Activated CD4-positive, alpha-beta T cell treated with anti-CD3 and anti-CD28 coated beads, Interleukin-2, amount 10 ng/mL, durations not matched to agents 7 days and 5 days (primary cell): ENCODE measurements around the gene NOL3. TPM values are rescaled to one million over a fixed set of nuclear protein-coding genes. Genes with fewer than 3 reads are reported as not detected.

Experiments
- CTCF ChIA-PET: fragments of 350-600 bp; sonication (Branson Sonifier 250); formaldehyde crosslinking; loops from one replicate; lab custom pipeline; 2021; ENCODE audit warnings: antibody characterized with exemption; lab: Charles Lee
- POLR2A ChIA-PET: fragments of 350-600 bp; sonication (Branson Sonifier 250); formaldehyde crosslinking; loops from one replicate; lab custom pipeline; 2021; ENCODE audit warnings: antibody characterized with exemption; lab: Charles Lee
- DNase-seq: peaks from one replicate; pipeline ENCODE4 v3.0.0-alpha.2; 2020
- H3K27ac Mint-ChIP-seq: one replicate; pipeline ENCODE4 v1.8.0; 2021; ENCODE audit warnings: mild to moderate bottlenecking, moderate library complexity, mixed read lengths
- H3K27me3 Mint-ChIP-seq: one replicate; pipeline ENCODE4 v1.8.0; 2021; ENCODE audit warnings: mixed read lengths
- H3K36me3 Mint-ChIP-seq: one replicate; pipeline ENCODE4 v1.8.0; 2021; ENCODE audit warnings: low read depth, mixed read lengths
- H3K4me1 Mint-ChIP-seq: one replicate; pipeline ENCODE4 v1.8.0; 2021; ENCODE audit warnings: mixed read lengths
- H3K4me3 Mint-ChIP-seq: one replicate; pipeline ENCODE4 v1.8.0; 2021; ENCODE audit warnings: mild to moderate bottlenecking, moderate library complexity, mixed read lengths
- H3K9me3 Mint-ChIP-seq: one replicate; pipeline ENCODE4 v1.8.0; 2021; ENCODE audit warnings: mixed read lengths
- total RNA-seq, 2 experiments: library from RNA; stranded (reverse); gene quantifications; one replicate each; pipeline ENCODE4 v1.2.3, GENCODE V29; 2021

NOL3 gene
- total RNA-seq, 2 experiments from 2014 or later: 8.9 to 13.3 TPM

DNA sequence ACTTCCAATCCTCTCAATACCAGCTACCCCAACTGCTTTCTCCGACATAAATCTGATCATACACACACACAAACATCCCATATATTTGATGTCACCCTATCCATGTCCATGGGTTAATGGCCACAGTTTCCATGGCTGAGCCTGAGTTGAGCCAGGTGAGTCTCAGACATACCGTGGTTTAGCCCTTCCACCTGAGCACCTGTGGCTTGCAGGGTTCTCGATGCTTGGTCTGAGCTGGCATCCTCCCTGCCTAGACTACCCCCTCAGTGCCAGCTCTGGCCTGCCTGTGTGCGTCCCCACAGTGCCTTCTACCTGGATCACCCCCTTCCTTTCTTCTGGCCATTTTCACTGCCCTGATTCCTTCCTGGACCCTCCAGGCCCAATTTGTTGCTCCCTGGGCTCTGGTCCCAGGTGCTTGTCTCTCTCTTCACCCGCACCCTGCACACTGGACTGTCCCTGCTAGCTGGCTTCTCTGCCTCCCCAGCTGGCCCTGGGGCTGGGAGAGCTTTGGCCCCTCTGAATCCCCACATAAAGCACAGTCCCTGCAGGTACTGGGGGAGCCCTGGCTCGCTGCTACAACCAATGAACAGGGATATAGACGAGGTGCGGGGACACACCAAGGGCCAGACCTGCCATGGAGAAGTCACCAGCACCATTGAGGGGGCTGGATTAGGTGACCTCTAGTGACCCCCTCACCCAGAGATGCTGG, 35.9 kb downstream of the NOL3 start:
- H3K27ac Mint-ChIP-seq: no peak overlapping the region
- H3K9me3 Mint-ChIP-seq: no peaks in the 10 kb centered on the region
- ChIA-PET POLR2A (no interaction called here), CTCF (interaction anchor here (0.6 to 1.6 kb wide), 2 partner anchors 13 to 180 kb away, joined by 3 read pairs; no protein-coding TSS in a partner anchor)
- no peaks in the 10 kb centered on the region for H3K4me1 Mint-ChIP-seq
- DNase-seq: no peak
- H3K27me3 Mint-ChIP-seq: no peaks in the 10 kb centered on the region
- H3K36me3 Mint-ChIP-seq: no peaks in the 10 kb centered on the region
- H3K4me3 Mint-ChIP-seq: no peak overlapping the region

DNA sequence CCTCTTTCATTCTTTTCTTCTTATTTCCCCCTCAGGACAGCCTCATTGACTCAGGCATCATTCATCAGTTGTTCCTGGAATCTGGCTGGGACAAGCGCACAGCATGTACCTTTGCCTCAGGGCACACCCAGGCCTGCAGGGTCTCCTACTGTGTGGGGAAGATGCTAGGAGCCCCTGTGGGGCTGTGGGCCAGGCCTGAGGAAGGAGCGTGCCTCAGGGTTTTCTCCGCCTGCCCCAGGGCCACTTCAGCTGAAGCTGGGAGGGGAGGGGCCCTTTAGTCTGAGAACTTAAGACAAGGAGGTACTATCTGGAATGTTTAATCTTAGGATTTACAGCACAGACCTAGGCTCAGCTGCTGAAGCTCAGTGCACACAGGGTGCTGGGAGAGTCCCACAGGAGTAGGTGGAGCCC, 36.5 kb downstream of the NOL3 start:
- Mint-ChIP-seq H3K36me3 (no peaks in the 10 kb centered on the region), H3K4me1 (no peaks in the 10 kb centered on the region), H3K9me3 (no peaks in the 10 kb centered on the region), H3K27ac (peak overlapping the region; percentile 41), H3K27me3 (no peaks in the 10 kb centered on the region), H3K4me3 (no peak overlapping the region)
- POLR2A ChIA-PET: no interaction called here
- CTCF ChIA-PET: no interaction called here
- no peak for DNase-seq

DNA sequence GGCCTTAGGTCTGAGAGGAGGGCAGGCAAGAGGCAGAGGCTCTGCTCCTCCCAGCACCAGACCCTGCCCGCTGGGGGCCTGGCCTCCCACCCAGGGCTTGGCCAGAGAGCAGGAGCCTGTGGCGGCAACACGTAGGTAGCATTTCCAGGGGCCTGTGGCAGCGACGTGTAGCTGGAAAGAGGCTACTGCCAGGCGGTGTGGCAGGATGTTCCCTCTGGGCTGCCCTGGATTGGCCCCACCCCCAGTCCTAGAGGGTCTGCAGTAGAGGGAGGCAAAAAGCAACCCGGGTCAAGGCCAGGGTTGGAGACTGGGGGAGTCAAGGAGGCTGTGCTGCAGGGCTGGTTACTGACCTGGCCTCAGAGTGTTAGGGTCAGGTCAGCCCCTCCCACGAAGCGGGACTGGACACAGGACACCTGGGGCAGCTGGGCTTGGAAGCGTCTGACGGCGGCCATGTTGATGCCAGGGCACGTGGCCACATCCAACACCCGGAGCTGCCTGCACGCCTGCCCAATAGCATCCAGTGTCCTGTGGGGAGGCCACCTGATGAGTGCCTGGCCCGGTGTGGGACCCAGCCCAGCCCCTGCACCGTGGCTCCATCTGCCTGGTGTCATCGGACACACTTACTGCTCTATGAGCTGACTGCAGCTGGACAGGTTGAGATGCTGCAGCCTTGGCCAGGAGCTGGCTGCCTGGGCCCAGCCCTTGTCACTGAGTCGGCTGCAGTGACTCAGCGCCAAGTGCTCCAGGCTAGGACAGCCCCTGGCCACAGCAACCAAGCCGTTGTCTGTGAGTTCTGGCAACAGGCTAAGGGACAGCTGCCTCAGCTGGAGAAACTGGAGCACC, 37.1 kb downstream of the NOL3 start:
- H3K27me3 Mint-ChIP-seq: no peaks in the 10 kb centered on the region
- no peaks in the 10 kb centered on the region for H3K36me3 Mint-ChIP-seq
- no peak overlapping the region for H3K27ac Mint-ChIP-seq
- CTCF ChIA-PET: interaction anchor here (1.4 to 2.4 kb wide), 2 partner anchors 9 to 52 kb away, joined by 5 to 11 read pairs; partner anchors contain the start of gene ELMO3
- no peak for DNase-seq
- H3K4me1 Mint-ChIP-seq: no peaks in the 10 kb centered on the region
- POLR2A ChIA-PET: interaction anchor here (0.7 kb wide), 1 partner anchor 9 kb away, joined by 4 read pairs; no protein-coding TSS in a partner anchor
- no peaks in the 10 kb centered on the region for H3K9me3 Mint-ChIP-seq
- no peak overlapping the region for H3K4me3 Mint-ChIP-seq

DNA sequence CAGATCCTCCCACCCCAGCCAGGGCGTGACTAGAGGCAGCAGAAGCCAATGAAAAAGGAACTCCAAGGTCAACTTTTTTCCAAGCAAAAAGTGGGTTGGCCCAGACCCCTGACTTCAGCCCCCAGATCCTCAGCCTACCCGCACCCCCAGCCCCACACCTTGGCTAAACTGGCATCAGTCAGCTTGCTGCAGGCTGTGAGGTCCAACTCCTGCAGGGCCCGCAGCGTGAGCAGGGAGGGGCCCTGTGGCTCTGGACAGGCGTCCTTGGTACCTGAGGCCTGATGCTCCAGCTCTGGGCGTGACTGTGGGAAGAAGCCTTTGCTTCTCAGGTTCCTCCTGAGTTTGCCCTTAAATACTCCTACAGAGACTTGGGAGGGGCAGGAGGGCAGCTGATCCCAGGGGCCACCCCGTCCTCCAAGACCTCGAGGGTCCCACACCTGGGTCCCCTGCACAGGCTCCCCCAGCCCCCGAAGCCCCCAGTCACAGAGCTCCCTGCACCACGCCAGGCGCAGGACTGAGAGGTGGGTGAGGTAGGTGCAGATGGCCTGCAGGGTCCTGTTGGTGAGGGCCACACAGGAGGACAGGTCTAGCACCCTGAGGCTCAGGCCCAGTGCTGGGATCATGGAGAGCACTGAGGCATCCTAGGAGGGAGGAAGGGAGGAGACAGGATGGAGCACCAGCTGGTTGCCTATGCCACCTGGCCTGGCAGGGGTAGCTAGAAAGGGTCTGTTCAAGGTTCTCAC, 38.0 kb downstream of the NOL3 start:
- ChIA-PET POLR2A (interaction anchor here (0.7 kb wide), 1 partner anchor 10 kb away, joined by 4 read pairs; no protein-coding TSS in a partner anchor), CTCF (interaction anchor here (0.6 to 2.4 kb wide), 6 partner anchors 9 to 212 kb away, joined by 3 to 11 read pairs (median 6); partner anchors contain the start of genes ELMO3 and TMEM208)
- Mint-ChIP-seq H3K36me3 (no peaks in the 10 kb centered on the region), H3K4me1 (no peaks in the 10 kb centered on the region), H3K27me3 (no peaks in the 10 kb centered on the region), H3K4me3 (no peak overlapping the region), H3K9me3 (no peaks in the 10 kb centered on the region), H3K27ac (no peak overlapping the region)
- no peak for DNase-seq

DNA sequence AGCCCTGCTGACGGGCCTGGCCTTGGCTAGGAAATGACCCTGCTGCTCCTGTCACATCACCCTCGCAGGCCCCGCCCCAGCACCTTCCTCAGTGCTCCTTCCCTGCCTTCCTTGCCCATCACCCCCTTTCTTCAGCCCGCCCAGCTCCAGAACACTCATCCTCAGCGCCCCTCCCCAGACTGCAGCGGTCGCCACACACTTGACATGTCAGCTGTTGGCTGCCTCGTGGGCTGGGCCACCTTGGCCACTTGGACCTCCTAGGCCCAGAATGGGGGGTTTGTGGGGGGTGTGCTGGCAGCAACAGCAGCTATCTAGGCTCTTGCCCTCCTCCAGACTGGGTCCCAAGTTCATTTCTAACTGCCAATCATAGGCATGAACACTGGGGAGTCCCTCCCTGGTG, 39.2 kb downstream of the NOL3 start:
- no peaks in the 10 kb centered on the region for H3K4me1 Mint-ChIP-seq
- POLR2A ChIA-PET: no interaction called here
- no peak for DNase-seq
- no peaks in the 10 kb centered on the region for H3K36me3 Mint-ChIP-seq
- H3K4me3 Mint-ChIP-seq: no peak overlapping the region
- no peak overlapping the region for H3K27ac Mint-ChIP-seq
- no peaks in the 10 kb centered on the region for H3K9me3 Mint-ChIP-seq
- CTCF ChIA-PET: interaction anchor here (0.6 to 2.4 kb wide), 6 partner anchors 8 to 188 kb away, joined by 3 to 7 read pairs (median 4); partner anchors contain the start of gene TMEM208
- H3K27me3 Mint-ChIP-seq: no peaks in the 10 kb centered on the region

DNA sequence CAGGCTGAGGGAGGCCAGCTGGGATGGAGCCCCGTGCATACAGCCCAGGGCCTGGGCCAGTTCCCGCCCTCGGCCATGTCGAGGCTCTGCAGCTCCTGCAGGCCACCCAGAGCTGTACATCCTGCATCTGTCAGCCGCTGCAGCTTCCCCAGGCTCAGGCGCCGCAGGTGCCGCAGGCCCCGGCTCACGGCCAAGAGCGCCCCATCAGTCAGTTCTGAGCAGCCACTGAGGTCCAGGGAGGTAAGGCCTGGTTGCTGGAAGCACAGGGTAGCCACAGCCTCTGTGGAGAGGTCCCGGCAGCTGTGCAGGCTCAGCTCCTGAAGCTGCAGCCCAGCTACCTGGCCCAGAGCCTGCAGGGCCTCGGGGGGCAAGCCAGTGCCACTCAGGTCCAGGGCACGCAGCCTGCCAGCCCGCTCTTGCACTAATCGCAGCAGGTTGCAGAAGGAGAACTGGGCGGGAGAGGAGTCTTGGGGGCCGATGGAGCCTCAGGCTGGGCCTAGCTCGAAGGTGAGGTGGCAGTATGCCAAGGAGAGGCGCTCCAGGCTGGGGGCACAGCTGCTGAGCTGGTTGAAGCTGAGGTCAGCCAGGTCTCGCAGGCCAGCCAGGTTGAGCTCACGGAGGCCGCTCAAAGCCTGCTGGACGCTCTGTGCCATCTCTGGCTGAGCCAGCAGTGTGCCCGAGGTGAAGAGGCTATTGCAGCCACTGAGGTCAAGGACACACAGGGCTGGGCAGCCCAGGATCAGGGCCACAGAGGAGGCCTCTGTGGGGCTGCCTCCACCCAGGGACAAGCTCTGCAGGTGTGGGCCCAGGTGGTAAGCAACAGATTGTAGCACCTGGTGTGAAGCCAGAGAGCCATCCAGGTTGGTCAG, 40.0 kb downstream of the NOL3 start:
- DNase-seq: no peak
- H3K27me3 Mint-ChIP-seq: no peaks in the 10 kb centered on the region
- POLR2A ChIA-PET: no interaction called here
- CTCF ChIA-PET: interaction anchor here (0.6 to 2.0 kb wide), 3 partner anchors 9 to 189 kb away, joined by 3 to 7 read pairs (median 3); partner anchors contain the start of gene TMEM208
- no peaks in the 10 kb centered on the region for H3K9me3 Mint-ChIP-seq
- H3K27ac Mint-ChIP-seq: no peak overlapping the region
- no peaks in the 10 kb centered on the region for H3K4me1 Mint-ChIP-seq
- H3K36me3 Mint-ChIP-seq: no peaks in the 10 kb centered on the region
- no peak overlapping the region for H3K4me3 Mint-ChIP-seq

DNA sequence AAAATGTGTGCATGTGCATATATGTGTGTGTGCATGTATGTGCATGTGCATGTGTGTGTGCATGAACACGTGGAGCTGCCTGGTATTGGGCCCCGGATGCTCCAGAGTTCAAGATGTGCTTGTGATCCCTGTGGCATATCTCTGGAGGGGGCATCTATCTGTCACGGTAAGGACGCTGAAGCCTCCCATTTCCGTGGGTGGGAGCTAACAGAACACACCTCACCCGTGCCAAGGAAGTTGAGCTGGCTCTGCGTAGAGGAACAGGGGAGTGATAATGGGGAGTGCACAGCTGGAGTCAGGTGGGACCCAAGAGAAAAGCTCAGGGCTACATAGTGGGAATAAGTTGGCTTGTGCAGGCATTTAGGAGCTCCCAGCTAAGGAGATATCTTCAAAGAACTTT, 41.3 kb downstream of the NOL3 start:
- ChIA-PET CTCF (interaction anchor here (1.5 to 2.0 kb wide), 2 partner anchors 13 to 15 kb away, joined by 4 to 7 read pairs; partner anchors contain the start of gene TMEM208), POLR2A (no interaction called here)

DNA sequence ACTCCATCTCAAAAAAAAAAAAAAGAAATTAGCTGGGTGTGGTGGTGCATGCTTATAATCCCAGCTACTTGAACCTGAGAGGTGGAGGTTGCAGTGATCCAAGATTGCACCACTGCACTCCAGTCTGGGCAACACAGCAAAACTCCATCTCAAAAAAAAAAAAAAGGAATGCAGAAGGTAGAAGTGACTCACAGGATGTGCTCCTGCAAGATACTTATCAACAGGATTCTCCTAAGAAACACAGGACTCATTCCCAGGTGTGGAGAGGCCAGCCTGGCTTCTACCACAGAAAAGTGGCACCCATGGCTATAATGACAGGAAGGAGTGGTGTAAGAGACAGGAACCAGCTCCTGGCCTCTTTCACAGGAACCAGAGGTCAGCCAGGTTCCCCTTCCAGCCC, 42.4 kb downstream of the NOL3 start:
- Mint-ChIP-seq H3K4me3 (no peak overlapping the region), H3K27ac (no peak overlapping the region), H3K27me3 (no peaks in the 10 kb centered on the region), H3K4me1 (peaks cover 10% of the 10 kb centered on the region), H3K9me3 (no peaks in the 10 kb centered on the region), H3K36me3 (no peaks in the 10 kb centered on the region)
- CTCF ChIA-PET: interaction anchor here (0.6 to 1.4 kb wide), 2 partner anchors 9 to 58 kb away, joined by 3 read pairs; no protein-coding TSS in a partner anchor
- POLR2A ChIA-PET: no interaction called here
- no peak for DNase-seq

More for the DNA sequence above, 41.3 kb downstream of the NOL3 start:
- H3K4me3 Mint-ChIP-seq: no peak overlapping the region
- H3K27me3 Mint-ChIP-seq: no peaks in the 10 kb centered on the region
- H3K9me3 Mint-ChIP-seq: no peaks in the 10 kb centered on the region
- H3K27ac Mint-ChIP-seq: no peak overlapping the region
- H3K36me3 Mint-ChIP-seq: no peaks in the 10 kb centered on the region
- H3K4me1 Mint-ChIP-seq: peaks cover 1% of the 10 kb centered on the region
- DNase-seq: no peak

DNA sequence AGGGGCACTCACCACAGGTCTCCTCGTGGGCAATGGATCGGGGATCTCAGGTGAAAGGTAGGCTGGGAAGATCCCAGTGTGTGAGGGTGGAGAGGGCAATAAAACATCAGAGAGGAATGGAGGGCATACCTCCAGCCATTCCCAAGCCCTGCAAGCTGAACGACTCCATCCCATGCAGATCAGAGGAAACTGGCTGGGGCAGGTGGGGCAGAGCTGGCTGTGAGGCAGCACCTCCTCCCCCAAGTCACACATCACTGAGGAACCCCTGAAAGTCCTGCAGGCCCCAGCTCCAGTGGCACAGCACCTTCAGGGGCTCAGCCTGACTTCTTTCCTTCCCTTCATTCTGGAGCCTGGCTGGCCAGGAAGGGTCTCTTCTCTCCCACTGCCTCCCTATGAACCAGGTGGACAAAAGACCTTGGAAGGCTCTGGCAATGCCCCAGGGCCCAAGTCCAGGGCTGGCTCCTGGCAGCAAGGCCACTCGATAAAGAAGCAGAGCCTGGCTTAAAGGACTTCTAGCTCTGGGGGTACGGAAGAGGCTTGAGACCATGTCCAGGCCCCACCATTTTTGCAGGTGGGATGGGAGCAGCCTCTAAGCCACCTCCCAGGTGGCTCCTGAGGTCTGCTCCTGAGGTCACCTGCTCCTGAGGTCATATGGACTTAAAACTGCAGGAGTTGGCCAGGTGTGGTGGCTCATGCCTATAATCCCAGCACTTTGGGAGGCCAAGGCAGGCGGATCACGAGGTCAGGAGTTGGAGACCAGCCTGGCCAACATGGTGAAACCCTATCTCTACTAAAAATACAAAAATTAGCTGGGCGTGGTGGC, 43.1 kb downstream of the NOL3 start:
- no peaks in the 10 kb centered on the region for H3K27me3 Mint-ChIP-seq
- CTCF ChIA-PET: interaction anchor here (0.6 to 2.6 kb wide), 6 partner anchors 9 to 347 kb away, joined by 3 to 7 read pairs (median 3); partner anchors contain the start of gene TMEM208
- no peaks in the 10 kb centered on the region for H3K9me3 Mint-ChIP-seq
- peaks cover 12% of the 10 kb centered on the region for H3K4me1 Mint-ChIP-seq
- no peak overlapping the region for H3K27ac Mint-ChIP-seq
- H3K36me3 Mint-ChIP-seq: no peaks in the 10 kb centered on the region
- POLR2A ChIA-PET: no interaction called here
- H3K4me3 Mint-ChIP-seq: no peak overlapping the region
- DNase-seq: no peak

DNA sequence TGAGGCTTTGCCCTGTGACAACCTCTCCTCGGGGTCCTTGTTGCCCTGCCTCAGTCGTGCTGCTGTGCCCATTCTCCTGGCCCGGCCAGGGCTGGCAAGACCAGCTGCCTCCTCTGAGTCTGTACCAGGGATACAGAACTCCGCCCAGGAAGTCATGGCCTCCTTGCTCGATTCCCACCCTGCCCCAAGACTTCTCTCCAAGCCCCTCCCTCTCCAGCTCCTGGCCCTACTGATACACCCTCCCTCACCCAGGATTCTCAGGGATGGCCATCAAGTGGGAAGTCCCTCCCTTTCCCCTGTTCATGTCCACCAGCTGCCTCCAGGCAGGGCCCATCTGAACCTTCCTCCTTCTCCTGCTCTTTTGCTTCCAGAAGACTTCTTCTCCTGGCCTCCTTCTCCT, 45.4 kb downstream of the NOL3 start:
- no peaks in the 10 kb centered on the region for H3K36me3 Mint-ChIP-seq
- peaks cover 12% of the 10 kb centered on the region for H3K4me1 Mint-ChIP-seq
- no peaks in the 10 kb centered on the region for H3K27me3 Mint-ChIP-seq
- H3K9me3 Mint-ChIP-seq: no peaks in the 10 kb centered on the region
- no peak for DNase-seq
- CTCF ChIA-PET: interaction anchor here (2.6 kb wide), 1 partner anchor 11 kb away, joined by 7 read pairs; the partner anchor contains the start of gene TMEM208
- no peak overlapping the region for H3K4me3 Mint-ChIP-seq
- POLR2A ChIA-PET: no interaction called here
- no peak overlapping the region for H3K27ac Mint-ChIP-seq
